Esophagus squamous epithelium (tissue), 4 donors: Measurements from ENCODE around the gene CYP39A1.

Experiments
- CTCF ChIP-seq, 6 experiments: fragments of 450-650 bp in 4 of 6; fragments of 200-600 bp in 2 of 6; sonication (generic) in 2 of 6; IDR thresholded peaks; one replicate each; pipeline ENCODE4 v1.5.1; 2016 to 2019; ENCODE audit warnings: antibody characterized with exemption in 6 of 6, mild to moderate bottlenecking in 4 of 6, moderate library complexity in 4 of 6
- POLR2A ChIP-seq, 4 donors: fragments of 450-650 bp; IDR thresholded peaks; one replicate each; pipeline ENCODE4 v1.6.1; 2017; ENCODE audit warnings: antibody characterized with exemption in 4 of 4, mild to moderate bottlenecking in 4 of 4, moderate library complexity in 3 of 4

- no peak for TF ChIP-seq CTCF (IDR thresholded peaks at IDR 0.05)
- TF ChIP-seq POLR2A (IDR thresholded peaks at IDR 0.05) = no peak
Observed at GRCh38 chr6:46592740-46593139, 59.9 kb downstream of the CYP39A1 start.
